K562 (cell line): ENCODE data around the gene NAGLU.

Experiments
- CTCF ChIP-seq, 3 experiments: IDR thresholded peaks in 2 of 3; conservative IDR thresholded peaks in 1 of 3; 2 replicates each; pipeline ENCODE4 v1.5.1; 2011 to 2012; ENCODE audit warnings: low read length in 3 of 3, mild to moderate bottlenecking in 3 of 3, control low read depth in 2 of 3, improper control_type of control experiment in 1 of 3, inconsistent platforms in 1 of 3, low read depth in 1 of 3, mixed read lengths in 1 of 3, moderate library complexity in 1 of 3; ENCODE audit not compliant: insufficient read depth in 2 of 3
- E2F4 ChIP-seq: sonication (generic); formaldehyde crosslinking; IDR thresholded peaks from 2 replicates; pipeline ENCODE4 v1.8.0; 2022; ENCODE audit warnings: mild to moderate bottlenecking, low read depth, missing genetic modification reagents
- FOS ChIP-seq: IDR thresholded peaks from 3 replicates; pipeline ENCODE4 v1.6.1; 2011; ENCODE audit not compliant: insufficient read length; ENCODE audit errors: extremely low read depth
- FOXM1 ChIP-seq, 2 experiments: fragments of 450-650 bp in 1 of 2; sonication (generic) in 1 of 2; formaldehyde crosslinking in 1 of 2; IDR thresholded peaks; 2 replicates each; pipeline versions ENCODE4 v1.6.1 to v1.9.0; 2017 to 2022; ENCODE audit warnings: low read depth in 2 of 2, mild to moderate bottlenecking in 2 of 2, missing genetic modification reagents in 1 of 2, moderate library complexity in 1 of 2
- GABPB1 ChIP-seq: sonication (generic); formaldehyde crosslinking; IDR thresholded peaks from 2 replicates; pipeline ENCODE4 v1.8.0; 2022; ENCODE audit warnings: mild to moderate bottlenecking, missing genetic modification reagents
- GMEB1 ChIP-seq: fragments of 250-450 bp; sonication (Bioruptor Pico); IDR thresholded peaks from 2 replicates; pipeline ENCODE4 v1.4.0; 2020; ENCODE audit warnings: mild to moderate bottlenecking
- HDAC8 ChIP-seq: fragments of 450-650 bp; IDR thresholded peaks from 2 replicates; pipeline ENCODE4 v1.6.1; 2016; ENCODE audit warnings: mild to moderate bottlenecking, missing genetic modification characterization, moderate library complexity, missing compliant biosample characterization
- MAX ChIP-seq: sonication (generic); formaldehyde crosslinking; IDR thresholded peaks from 2 replicates; pipeline ENCODE4 v1.9.0; 2022; ENCODE audit warnings: mild to moderate bottlenecking, missing genetic modification reagents
- MYNN ChIP-seq, 2 experiments: sonication (generic); formaldehyde crosslinking in 1 of 2; IDR thresholded peaks; 2 replicates each; pipeline versions ENCODE4 v1.5.0 to v1.6.1; 2016 to 2020; ENCODE audit warnings: antibody characterized with exemption in 1 of 2, missing genetic modification reagents in 1 of 2
- POLR2A ChIP-seq: fragments of 450-650 bp; conservative IDR thresholded peaks from 2 replicates; pipeline ENCODE4 v1.6.1; 2016
- RHOXF2B ChIP-seq: fragments of 250-450 bp; sonication (Bioruptor Pico); conservative IDR thresholded peaks from 2 replicates; pipeline ENCODE4 v1.5.1; 2021
- ZFX ChIP-seq: sonication (generic); formaldehyde crosslinking; IDR thresholded peaks from 2 replicates; pipeline ENCODE4 v1.8.0; 2022; ENCODE audit warnings: mild to moderate bottlenecking, missing genetic modification reagents, moderate library complexity
- ZKSCAN1 ChIP-seq: fragments of 150-350 bp; IDR thresholded peaks from 2 replicates; pipeline ENCODE4 v1.6.1; 2016; ENCODE audit warnings: low read depth, low read length

GRCh38 chr17:42531455-42532354, 4.3 kb upstream of the NAGLU start:
- TF ChIP-seq ZFX (CRISPR knock-in tag): no peak
- no peak for TF ChIP-seq FOS
- no peak for TF ChIP-seq E2F4 (CRISPR knock-in tag)
- TF ChIP-seq FOXM1 (IDR thresholded peaks at IDR 0.05; ENCODE audit: low read depth): peak; percentile 54; the same call in 1 of the 2 replicates
- no peak for TF ChIP-seq FOXM1 (CRISPR knock-in tag; IDR thresholded peaks at IDR 0.05; ENCODE audit: low read depth)
- 0 out of 2 replicates have a peak, but pooled peaks have one; percentile 19 for TF ChIP-seq MAX
- TF ChIP-seq MYNN (IDR thresholded peaks at IDR 0.05): no peak
- no peak for TF ChIP-seq MYNN (CRISPR knock-in tag; IDR thresholded peaks at IDR 0.05)
- TF ChIP-seq ZKSCAN1: no peak
- TF ChIP-seq RHOXF2B (CRISPR knock-in tag): no peak
- TF ChIP-seq POLR2A: no peak
- TF ChIP-seq CTCF (IDR thresholded peaks at IDR 0.05 in 2 of 3, conservative IDR thresholded peaks at IDR 0.05 in 1 of 3; ENCODE audit: insufficient read depth in 2 of 3, low read depth in 1 of 3, low read length in 3 of 3): peak; percentile 53 to 75 (median 58); a peak in 5 of 6 replicates
- no peak for TF ChIP-seq HDAC8
- TF ChIP-seq GABPB1 (CRISPR knock-in tag): no peak
- TF ChIP-seq GMEB1 (CRISPR knock-in tag): 0 out of 2 replicates have a peak, but pooled peaks have one; percentile 8
